GM12865 (cell line): Measurements from ENCODE around the gene IL1RL1.

Experiments
- DNase-seq: peaks from one replicate; pipeline ENCODE4 v3.0.0; 2010; ENCODE audit warnings: low read depth
- H3K4me3 ChIP-seq: 2 replicates; pipeline ENCODE4 v1.5.1; 2011; ENCODE audit warnings: mild to moderate bottlenecking, low read depth, low read length, control low read depth
- TF ChIP-seq, protein P1 (sequence below): IDR thresholded peaks from 2 replicates; pipeline ENCODE4 v1.5.1; 2011; ENCODE audit warnings: low read length, control low read depth, low read depth, inconsistent platforms; ENCODE audit not compliant: insufficient read depth; ENCODE audit errors: missing control alignments

The IL1RL1 gene

DNA sequence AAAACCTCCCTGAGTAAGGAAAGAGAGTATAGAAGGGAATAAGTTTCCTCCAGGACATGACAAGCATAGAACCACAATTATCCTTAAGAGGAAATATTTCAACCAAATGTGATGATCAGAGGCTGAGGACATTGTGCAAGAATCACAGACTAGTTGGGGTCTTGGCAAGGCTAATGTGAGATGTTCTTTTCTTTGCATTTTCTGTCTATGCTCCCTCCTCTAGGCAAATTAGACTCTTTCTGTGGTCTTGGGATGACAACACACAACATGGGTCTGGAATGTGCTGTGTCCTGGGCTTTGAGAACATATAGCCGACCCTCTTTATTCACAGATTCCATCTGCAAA lies 32.0 kb upstream of the IL1RL1 start:
- TF ChIP-seq, protein P1, sequence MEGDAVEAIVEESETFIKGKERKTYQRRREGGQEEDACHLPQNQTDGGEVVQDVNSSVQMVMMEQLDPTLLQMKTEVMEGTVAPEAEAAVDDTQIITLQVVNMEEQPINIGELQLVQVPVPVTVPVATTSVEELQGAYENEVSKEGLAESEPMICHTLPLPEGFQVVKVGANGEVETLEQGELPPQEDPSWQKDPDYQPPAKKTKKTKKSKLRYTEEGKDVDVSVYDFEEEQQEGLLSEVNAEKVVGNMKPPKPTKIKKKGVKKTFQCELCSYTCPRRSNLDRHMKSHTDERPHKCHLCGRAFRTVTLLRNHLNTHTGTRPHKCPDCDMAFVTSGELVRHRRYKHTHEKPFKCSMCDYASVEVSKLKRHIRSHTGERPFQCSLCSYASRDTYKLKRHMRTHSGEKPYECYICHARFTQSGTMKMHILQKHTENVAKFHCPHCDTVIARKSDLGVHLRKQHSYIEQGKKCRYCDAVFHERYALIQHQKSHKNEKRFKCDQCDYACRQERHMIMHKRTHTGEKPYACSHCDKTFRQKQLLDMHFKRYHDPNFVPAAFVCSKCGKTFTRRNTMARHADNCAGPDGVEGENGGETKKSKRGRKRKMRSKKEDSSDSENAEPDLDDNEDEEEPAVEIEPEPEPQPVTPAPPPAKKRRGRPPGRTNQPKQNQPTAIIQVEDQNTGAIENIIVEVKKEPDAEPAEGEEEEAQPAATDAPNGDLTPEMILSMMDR = no peak
- no peak overlapping the region for H3K4me3 ChIP-seq
- no peak for DNase-seq

DNA sequence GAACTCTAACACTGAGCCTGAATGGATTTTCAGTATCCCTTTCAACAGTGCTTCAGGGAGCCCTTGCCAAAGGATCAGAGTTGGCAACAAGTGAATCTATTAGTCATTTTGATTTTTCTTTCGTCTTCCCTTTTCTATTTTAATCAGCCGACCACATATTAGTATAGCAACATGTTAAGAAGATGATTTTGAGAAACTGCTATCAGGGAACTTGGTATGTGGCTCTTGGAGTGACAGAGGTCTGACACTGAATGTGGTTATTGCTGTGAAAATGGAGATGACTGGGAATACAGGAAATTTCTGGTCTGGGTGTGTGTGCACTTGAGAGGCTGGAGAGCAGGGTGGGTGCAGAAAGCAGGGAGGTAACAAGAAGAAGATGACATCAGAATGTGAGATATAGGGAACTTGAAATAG lies 28.7 kb upstream of the IL1RL1 start:
- TF ChIP-seq, protein P1 = no peak
- H3K4me3 ChIP-seq = no peak overlapping the region
- no peak for DNase-seq

DNA sequence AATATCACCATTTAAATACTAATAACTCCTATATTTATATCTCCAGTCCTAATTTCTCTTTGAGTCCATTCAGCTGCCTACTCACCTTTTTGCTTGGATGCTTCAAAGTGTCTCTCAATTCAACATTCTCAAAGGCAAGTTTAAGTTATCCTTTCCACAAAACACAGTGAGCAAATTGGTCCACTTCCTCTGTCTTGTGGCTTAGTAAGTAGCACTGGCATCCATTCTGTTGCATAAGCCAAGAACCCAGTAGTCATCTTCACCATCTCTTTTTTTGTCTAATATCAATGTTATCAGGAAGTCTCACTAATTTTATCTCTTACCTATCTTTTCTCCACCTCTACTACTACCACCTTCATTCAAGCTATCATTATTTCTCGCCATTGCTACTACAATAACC lies 27.4 kb upstream of the IL1RL1 start:
- H3K4me3 ChIP-seq = no peak overlapping the region
- TF ChIP-seq, protein P1 = no peak
- no peak for DNase-seq

DNA sequence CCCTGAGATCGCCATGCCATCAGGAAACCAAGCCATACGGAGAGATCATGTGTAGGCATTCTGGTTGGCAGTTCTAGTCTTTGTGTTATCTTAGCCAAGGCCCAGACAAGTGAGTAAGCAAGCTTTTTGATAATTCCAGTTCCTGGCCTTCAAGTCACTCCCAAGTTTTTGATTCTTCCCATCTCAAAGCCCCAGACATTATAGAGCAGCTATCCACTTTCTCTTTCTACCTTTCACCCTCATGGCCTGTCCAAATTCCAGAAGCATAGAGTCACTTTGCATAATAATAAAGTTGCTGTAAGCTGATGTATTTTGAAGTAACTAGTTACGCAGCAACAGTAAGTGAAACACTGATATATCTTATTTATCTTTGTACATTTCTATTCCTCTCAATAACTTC lies 26.8 kb upstream of the IL1RL1 start:
- no peak for DNase-seq
- TF ChIP-seq, protein P1 = no peak
- H3K4me3 ChIP-seq = no peak overlapping the region

DNA sequence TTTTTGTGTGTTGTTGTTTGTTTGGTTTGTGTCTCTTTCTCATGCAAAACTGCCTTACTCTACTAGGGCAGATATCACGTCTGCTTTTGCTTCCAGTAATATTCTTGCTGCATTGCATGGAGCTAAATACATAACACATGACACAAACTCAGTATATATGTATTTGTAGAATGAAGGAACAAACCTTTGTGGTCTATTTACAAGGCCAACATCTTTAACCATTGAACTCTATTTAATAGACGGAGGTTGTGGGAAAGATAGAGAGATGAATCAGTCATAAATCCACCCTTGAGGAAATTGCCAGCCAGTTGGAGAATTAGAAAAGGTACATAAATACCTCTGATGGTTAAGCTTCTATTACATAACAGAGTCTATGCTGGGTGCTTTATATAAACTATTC lies 26.0 kb upstream of the IL1RL1 start:
- no peak overlapping the region for H3K4me3 ChIP-seq
- DNase-seq = no peak
- TF ChIP-seq, protein P1 = no peak

DNA sequence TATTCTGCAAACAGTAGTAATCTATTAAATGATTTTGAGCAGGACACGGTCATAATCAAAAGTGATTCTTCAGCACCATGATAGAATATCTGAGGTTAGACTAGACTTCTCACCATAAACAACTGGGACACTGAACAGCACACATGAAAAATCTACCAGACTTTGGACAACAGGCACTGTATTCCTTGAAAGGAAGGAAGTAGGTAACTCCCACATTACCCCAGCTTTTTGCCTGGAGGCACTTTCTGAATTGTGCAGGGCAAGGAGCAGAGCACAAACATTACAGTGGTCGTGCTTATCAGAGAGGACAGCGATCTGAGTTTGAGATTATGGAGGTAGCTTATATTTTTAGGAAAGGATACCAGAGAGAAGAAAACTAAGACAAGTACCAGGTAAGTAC lies 25.3 kb upstream of the IL1RL1 start:
- TF ChIP-seq, protein P1 = no peak
- H3K4me3 ChIP-seq = no peak overlapping the region
- DNase-seq = no peak

DNA sequence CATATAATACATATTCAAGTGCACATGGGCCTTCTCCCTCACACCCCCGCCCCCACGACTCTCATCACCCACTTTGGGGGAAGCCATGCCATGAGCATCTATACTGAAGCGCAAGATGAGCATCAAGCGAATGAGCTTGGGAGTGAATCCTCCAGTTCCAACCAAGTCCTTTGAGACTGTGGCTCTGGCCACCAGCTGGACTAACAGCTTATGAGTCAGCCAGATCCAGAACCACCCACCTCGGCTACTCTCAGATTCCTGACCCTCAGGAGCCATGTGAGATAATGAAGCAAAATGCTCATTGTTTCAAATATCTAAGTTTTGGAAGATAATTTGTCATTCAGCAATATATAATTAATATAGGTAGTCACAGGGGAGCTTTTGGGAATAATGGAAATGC lies 22.2 kb upstream of the IL1RL1 start:
- H3K4me3 ChIP-seq = no peak overlapping the region
- no peak for DNase-seq
- TF ChIP-seq, protein P1 = no peak
